AG20443 (cell line): Measurements from ENCODE around the gene KPTN.

ENCODE experiments used
- DNase-seq: peaks from one replicate; pipeline ENCODE4 v3.0.0; 2012; ENCODE audit warnings: low spot score, mixed read lengths

KPTN gene

GRCh38 chr19:47469363-47469700 lies 14.7 kb downstream of the KPTN start:
- DNase-seq, result no peak

DNA sequence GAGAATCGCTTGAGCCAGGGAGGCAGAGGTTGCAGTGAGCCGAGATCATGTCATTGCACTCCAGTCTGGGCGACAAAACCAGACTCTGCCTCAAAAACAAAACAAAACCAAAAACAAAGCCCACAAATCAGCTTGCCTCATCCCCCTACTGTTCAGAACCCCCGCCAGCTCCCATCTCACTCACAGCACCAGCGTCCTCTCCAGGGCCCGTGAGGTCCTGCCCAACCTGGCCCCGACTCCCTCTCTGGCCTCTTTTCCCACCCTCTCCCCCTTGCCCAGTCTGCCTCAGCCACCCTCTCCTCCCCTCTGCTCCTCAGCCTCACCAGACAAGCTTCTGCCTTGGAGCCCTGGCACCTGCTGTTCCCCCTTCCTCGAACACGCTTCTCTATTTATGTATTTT lies 16.1 kb downstream of the KPTN start:
- DNase-seq, result no peak

DNA sequence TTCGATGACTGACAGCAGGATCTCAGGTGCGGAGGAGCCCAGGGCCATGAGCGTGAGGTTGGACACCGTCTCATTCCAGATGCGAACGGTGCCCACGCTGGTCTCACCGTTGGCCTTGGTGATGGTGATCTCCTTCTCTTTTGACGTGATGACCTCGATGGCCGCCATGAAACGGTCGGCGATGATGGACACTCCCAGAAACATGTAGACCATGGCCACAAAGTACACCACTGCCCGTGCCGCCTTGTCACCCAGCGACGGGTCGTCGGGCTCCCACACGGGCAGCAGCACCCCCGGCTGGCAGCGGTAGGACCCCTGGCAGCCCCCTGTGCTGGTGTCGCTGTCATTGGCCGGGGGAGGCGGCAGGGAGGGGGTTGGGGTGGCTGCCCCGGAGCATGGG lies 18.1 kb downstream of the KPTN start:
- no peak for DNase-seq

DNA sequence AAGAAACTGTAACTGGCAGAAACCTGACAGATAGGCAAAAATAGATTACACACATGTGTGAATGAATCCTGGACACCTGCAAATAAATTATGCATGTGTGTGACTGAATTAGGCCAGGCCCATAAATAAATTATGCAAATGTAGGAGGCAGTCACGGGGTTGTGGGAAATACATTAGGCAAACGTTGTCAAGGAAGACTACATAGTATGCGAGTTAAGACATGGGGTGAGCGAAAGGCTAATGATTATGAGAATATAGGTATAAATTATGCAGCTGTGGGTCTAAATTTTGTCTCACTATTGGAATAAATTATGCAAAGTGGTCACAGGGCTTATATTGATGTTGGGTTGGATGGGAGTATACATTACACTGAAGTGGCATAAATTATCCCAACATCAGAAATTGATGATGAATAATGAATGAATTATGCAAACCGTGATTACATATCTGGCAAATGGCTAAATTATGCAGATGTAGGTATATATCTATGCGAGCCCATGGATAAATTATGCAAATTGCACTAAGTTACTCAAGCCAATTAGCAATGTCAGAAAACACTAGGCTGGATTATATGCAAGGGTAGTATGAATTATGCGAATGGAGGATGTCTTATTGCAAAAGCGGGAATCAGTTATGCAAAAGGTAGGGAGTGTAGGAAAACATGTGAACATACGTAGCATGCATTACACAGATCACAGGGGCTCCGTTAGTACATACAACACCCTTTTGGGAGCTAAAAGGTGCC lies 19.2 kb downstream of the KPTN start:
- DNase-seq, result no peak

GRCh38 chr19:47461876-47462275 lies 22.1 kb downstream of the KPTN start:
- DNase-seq, result no peak

GRCh38 chr19:47459477-47459876 lies 24.5 kb downstream of the KPTN start:
- DNase-seq, result no peak

- DNase-seq, result no peak
Measured at GRCh38 chr19:47458672-47459071, 25.3 kb downstream of the KPTN start.

DNA sequence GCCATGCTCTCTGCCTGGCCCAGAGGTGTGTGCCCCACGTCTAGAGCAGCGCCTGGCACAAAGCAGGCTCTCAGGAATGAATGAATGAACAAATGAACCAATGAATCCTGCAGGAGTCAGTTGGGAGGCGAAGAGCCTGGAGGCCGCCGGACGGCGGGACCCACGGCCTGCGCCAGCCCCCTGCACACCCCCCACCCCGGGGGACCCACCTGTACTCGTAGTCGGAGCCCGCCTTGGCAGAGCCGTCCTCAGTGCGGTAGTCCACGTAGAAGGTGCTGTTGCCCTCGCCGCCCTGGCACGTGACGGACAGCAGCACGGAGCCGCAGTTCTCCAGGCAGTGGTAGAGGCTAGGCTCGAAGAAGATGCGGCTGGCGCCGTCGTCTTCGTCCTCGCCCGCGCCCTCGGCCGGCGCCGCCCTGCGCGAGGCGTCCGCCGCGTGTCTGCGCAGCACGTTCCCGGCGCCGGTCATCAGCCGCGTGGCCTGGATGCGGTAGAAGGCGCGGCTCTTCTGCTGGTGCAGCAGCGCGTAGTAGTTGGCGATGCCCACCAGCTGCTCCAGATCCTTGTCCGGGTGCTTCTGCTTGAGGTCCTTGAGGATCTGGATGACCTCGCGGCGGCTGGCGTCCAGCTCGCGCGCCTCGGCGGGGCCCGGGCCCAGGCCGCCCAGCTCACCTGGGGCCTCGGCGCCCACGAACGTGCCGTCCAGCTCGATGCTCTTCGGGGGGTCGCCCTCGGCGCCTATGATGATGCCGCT lies 27.1 kb downstream of the KPTN start:
- no peak for DNase-seq

DNA sequence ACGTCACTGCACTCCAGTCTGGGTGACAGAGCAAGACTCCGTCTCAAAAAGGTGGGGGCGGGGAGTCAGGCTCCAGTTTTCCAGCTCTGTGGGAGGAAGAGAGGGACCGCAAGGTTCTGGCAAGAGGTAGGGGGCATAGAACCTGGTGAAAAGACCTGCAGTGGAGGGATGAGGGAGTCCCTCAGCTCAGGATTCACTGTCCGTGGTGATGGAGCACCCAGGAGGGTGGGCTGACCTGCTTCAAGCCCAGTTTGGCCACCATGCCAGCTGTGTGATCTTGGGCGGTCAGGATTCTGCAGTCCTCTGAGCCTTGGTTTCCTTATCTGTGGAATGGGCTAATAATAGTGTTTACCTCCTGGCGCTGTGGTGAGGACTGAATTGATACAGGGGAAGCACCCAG lies 33.5 kb downstream of the KPTN start:
- no peak for DNase-seq

DNA sequence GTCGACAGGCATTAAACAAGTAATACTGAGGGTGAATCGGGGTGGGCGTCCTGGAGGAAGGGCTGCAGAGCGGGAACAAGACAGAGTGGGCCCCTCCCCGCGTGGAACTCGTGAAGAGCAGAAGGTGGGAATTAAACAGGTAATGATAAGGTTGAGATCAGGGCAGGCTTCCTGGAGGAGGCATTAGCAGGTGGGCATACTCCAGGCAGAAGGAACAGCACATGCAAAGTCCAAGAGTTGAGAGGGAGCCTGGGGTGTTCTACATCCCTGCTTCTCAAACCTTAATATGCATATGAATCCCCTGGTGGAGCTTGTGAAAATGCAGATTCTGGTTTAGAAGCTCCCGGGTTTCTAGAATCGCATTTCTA lies 35.7 kb downstream of the KPTN start:
- DNase-seq, result no peak

DNA sequence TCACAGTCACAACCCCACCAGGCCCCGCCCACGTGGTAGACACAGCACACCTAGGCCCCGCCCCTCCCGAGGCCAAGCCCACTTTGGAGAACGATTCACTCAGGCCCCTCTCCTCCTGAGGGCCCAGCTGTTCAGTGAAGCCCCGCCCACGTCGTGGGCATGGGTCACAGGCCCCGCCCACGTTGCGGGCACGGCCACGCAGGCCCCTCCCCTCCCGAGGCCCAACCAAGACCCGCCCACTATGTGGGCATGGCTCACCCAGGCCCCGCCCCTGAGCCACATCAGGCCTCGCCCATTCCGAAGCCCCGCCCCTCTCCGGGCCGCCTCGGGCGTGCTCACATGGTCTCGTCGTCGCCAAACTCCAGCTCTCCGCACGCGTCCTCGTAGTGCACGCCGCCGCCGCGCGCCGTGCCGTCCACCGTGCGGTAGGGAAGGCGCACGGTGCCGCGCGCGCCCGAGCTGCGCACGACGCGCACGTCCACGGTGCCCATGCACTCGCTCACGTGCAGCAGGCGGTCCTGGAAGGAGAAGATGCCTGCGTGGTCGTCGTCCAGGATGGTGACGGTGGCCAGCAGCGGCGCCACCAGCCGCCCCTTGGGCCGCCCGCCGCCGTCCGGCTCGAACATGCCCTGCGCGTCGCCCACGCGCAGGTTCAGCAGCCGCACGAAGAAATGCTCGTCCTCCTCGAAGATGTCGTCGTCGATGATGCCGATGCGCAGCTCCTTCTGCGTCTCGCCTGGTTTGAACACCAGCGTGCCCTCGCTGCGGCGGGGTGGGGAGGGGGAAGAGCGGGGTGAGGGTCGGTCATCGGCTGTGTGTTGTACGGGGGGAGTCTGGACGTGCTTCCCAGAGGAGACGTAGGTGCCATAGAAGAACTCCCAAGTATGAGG lies 36.3 kb downstream of the KPTN start:
- DNase-seq, result peak; percentile 65

DNA sequence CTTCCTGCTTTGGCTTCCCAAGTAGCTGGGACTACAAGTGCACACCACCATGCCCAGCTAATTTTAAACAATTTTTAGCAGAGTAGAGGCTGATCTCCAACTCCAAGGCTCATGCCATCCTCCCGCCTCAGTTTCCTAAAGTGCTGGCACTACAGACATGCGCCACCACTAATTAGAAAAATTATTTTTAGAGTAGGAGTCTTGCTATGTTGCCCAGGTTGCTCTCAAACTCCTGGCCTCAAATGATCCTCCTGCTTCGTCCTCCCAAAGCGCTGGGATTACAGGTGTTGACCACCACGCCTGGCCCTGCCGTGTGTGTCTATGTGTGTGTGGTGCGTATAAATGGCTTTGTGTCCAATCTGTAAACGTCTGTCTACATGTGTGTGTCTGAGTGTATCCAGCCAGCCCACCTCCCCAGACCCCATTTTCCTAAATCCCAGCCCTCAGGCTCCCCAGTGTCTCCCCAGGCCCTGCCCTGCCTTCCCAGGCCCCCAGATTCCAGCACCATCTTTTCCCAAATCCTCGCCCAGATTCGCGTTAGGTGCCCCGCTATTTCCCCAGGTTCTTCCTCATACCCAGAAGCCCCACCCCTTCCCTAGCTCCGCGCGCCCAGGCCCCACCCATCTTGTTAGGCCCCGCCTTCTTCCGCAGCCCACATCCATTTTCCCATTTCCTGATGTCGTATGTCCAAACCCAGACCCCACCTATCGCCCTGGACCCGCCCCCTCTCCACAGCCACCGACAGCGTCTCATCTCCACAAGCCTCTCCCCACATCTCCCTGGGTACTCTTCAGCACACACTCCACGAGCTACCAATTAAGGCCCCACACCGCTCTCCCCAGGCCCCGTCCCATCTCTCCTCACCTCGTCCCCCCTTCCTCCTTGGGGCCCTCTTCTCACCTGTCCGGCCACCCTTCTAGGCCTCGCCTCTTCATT lies 37.2 kb downstream of the KPTN start:
- DNase-seq, result no peak

DNA sequence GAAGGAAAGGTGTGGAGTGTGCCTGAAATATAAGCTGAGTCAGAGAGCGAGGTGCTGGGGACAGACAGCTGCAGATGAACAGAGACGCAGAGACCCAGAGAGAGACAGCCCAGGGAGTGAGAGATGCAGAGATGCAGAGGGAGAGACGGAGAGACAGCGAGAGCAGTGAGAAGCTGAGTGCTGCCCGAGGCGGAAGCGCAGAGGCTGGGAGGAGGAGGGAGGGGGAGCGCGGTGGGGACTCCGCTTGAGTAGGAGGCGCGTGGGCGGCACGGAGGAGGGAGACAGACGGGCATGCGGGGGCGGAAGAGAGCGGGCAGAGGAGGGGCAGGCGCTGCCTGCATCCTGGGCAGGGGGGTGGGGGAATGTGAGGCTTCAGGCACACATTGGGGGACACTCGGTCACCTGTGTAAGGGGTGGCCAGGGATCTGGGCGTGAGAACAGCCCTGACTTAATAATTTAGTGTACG lies 38.0 kb downstream of the KPTN start:
- peak; percentile 45 for DNase-seq

DNA sequence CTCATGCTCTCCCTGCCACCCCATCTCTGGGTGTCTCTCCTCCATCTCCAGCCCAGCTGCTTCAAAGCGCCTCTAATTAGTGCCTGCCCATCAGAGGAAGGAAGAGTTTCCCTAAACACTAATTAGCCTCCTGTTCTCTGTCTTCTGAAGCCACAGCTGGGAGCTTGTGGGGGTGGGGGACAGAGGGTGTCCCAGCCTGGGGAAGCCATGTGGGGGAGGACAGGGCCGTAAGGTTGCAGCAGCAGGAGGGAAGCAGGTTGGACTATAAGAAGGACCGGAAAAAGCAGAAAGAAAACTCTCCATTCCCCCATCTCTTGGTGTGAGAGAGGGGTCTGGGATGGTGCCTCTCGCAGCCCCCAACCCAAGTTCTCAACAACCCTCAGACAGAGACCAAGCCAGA lies 38.5 kb downstream of the KPTN start:
- no peak for DNase-seq

GRCh38 chr19:47444388-47444821 lies 39.6 kb downstream of the KPTN start:
- DNase-seq, result no peak

DNA sequence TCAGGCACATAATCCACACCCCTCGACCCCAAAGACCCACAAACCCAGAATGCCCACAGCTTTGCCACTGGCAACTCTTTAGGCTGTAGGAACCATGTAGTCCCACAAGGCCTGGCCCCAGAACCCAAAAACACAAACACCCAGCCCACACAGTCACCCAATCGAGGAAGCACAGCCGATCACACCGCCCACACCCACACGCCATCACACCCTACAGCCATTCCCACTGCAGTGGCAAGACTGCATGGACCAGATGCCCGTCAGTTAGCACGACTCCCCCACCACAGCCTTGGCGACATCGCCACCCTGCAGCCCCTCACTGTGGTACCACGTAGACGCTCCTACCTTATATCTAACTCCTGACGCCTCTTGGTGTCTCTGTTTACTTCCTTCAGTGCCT lies 40.7 kb downstream of the KPTN start:
- DNase-seq, result no peak

DNA sequence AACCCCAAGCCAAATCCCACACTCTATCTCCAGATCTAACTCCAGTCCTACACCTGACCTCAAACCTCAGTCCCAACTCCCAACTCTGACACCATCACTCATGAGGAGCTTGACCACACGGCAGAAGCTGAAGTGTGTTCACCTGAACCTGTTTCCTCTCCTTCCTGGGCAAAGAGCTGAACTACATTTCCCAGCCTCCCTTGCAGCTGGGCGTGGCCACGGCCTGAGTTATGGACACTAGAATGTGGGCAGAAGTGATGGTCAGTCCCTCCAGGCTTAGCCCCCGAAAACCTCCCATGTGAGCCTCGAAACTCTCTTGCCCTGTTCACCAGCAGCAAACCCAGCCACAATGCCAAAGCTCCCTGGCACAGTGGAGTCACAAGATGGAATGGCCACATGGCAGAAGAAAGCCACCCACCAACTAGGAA lies 45.2 kb downstream of the KPTN start:
- DNase-seq, result no peak

- DNase-seq, result no peak
Measured at GRCh38 chr19:47437500-47437899, 46.5 kb downstream of the KPTN start.

- DNase-seq, result peak; percentile 81
Measured at GRCh38 chr19:47436712-47437401, 47.2 kb downstream of the KPTN start.

DNA sequence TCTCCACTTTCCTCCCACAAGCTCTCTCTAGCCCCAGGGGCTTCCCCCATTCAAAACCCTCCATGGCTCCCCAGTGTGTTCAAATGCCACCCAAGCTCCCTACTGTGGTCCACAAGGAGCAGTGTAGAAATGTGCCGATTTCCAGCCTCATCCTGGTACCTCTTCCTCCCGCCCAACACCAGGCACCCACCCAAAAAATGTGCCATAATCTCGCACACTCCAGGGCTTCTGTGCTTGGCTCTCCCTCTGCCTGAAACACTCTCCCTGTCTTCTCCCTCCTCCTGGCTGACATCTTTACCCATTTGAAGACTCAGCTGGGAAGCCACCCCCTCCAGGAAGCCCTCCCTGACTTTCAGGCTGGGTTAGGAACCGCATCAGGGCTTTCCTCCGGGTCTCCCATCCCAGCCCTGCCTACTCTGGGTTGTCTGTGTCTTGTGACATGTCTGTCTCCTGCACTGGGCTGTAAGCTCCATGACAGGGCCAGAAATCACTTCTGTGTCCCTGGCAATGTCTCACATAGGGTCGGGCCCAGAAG lies 48.1 kb downstream of the KPTN start:
- no peak for DNase-seq

- no peak for DNase-seq
Measured at GRCh38 chr19:47435196-47435595, 48.8 kb downstream of the KPTN start.
